Heart left ventricle (tissue), 13 donors: Measurements from ENCODE around the gene RBPJL.

Experiments used
- POLR2A ChIP-seq, 2 donors: fragments of 450-650 bp; IDR thresholded peaks; one replicate each; pipeline ENCODE4 v1.6.1; 2017; ENCODE audit warnings: antibody characterized with exemption in 2 of 2, mild to moderate bottlenecking in 2 of 2, moderate library complexity in 2 of 2
- TF ChIP-seq, protein P1 (sequence below), 12 donors: fragments of 200-600 bp; sonication (generic) in 4 of 12; IDR thresholded peaks; one replicate each; pipeline versions ENCODE4 v1.5.0 to v1.8.0; 2018 to 2022; ENCODE audit warnings: antibody characterized with exemption in 12 of 12, mild to moderate bottlenecking in 5 of 12
- donor health status: ischemic (EF 13 %, LVEDD 7.1; RV severe dilation, severe dysfunction).
- donor health status: DM: no; HTN: yes; CAD: no.
- donor health status: DM: no; HTN: no; CAD: no.
- donor health status: ischemic (EF 25% LVEDD 6.9; RV normal size, moderate dysfunction).
- donor health status: ischemic (EF 25% LVEDD 5.7; RV mildly dilated, moderate dysfunction).
- donor health status: ischemic (EF 35%, LVEDD 5.7; RV mildly dilated, moderate dysfunction).
- donor health status: nonischemic (EF 11% LVEDD 7.7; RV severe dilation, severe dysfunction).
- donor health status: DM: yes; HTN: yes; CAD: no.
- donor health status: PGD.
- donor health status: ischemic (EF 29% LVEDD 5.4; RV normal size, mild dysfunction).
- donor health status: nonischemic (EF 23%, LVEDD 6.1; RV moderate dilation, normal function).

DNA sequence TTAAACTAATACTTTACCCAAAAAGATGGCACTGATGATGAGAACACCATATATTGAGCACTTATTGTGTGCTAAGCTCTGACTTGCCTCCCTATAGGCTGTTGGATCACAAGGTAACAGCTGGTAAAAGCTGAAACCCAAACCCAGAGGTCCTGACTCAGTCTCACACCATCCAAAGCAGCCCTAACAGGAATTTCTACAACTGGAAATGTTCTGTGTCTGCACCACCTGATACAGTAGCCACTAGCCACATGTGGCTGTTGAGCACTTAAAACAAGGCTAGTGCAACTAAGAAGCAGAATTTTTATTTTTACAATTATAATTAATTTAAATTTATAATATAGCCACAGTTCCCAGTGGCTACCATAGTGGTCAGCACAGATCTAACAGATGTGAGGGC, 17.1 kb downstream of the RBPJL start:
- TF ChIP-seq, protein P1, sequence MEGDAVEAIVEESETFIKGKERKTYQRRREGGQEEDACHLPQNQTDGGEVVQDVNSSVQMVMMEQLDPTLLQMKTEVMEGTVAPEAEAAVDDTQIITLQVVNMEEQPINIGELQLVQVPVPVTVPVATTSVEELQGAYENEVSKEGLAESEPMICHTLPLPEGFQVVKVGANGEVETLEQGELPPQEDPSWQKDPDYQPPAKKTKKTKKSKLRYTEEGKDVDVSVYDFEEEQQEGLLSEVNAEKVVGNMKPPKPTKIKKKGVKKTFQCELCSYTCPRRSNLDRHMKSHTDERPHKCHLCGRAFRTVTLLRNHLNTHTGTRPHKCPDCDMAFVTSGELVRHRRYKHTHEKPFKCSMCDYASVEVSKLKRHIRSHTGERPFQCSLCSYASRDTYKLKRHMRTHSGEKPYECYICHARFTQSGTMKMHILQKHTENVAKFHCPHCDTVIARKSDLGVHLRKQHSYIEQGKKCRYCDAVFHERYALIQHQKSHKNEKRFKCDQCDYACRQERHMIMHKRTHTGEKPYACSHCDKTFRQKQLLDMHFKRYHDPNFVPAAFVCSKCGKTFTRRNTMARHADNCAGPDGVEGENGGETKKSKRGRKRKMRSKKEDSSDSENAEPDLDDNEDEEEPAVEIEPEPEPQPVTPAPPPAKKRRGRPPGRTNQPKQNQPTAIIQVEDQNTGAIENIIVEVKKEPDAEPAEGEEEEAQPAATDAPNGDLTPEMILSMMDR (IDR thresholded peaks at IDR 0.05) = no peak
- TF ChIP-seq POLR2A (IDR thresholded peaks at IDR 0.05) = no peak
